Upper lobe of right lung (tissue), 1 donor: ENCODE results near the gene MGA. TPM values are rescaled to one million over a fixed set of nuclear protein-coding genes. Genes with fewer than 3 reads are reported as not detected.

Experiments
- ATAC-seq: fragments of 200-7000 bp; cut with Tn5 transposase; one replicate; pipeline ENCODE4 v1.9.1; 2020; ENCODE audit warnings: mild to moderate bottlenecking, moderate library complexity
- DNase-seq: peaks from one replicate; pipeline ENCODE4 v3.0.0-alpha.2; 2020
- H3K27ac ChIP-seq: fragments of 200-600 bp; one replicate; pipeline ENCODE4 v1.8.0; 2022
- H3K27me3 ChIP-seq: fragments of 200-600 bp; one replicate; pipeline ENCODE4 v1.8.0; 2022; ENCODE audit warnings: mild to moderate bottlenecking
- H3K36me3 ChIP-seq: fragments of 200-600 bp; one replicate; pipeline ENCODE4 v1.8.0; 2022
- H3K4me1 ChIP-seq: fragments of 200-600 bp; one replicate; pipeline ENCODE4 v1.8.0; 2022
- H3K4me3 ChIP-seq: fragments of 200-600 bp; one replicate; pipeline ENCODE4 v1.8.0; 2022; ENCODE audit warnings: mild to moderate bottlenecking
- H3K9me3 ChIP-seq: fragments of 200-600 bp; one replicate; pipeline ENCODE4 v1.8.0; 2022
- CTCF ChIP-seq: fragments of 200-600 bp; IDR thresholded peaks from one replicate; pipeline ENCODE4 v1.8.0; 2022; ENCODE audit warnings: antibody characterized with exemption
- intact Hi-C: fragments of 100-400 bp; cut with DNase I; formaldehyde crosslinking; loops from one replicate; pipeline ENCODE4 v1.11.0; 2022
- total RNA-seq: library from RNA; stranded (reverse); fragmentation: NEBNext Ultra II Directional; extraction: Animal tissue kit (Norgen Biotek cat#: 25700); gene quantifications from one replicate; pipeline ENCODE4 v1.2.1, GENCODE V29; 2021
- donor health status: DM: no; HTN: yes; CAD: no; lungs with severe emphysema.

The MGA gene
- total RNA-seq, 1 donor from 2014 or later, result 39.2 TPM

- no peak for ATAC-seq
- TF ChIP-seq CTCF, result no peak
- peaks cover 4% of the 10 kb centered on the region for H3K36me3 ChIP-seq
Observed at GRCh38 chr15:41669701-41670100, 9.5 kb downstream of the MGA start.

DNA sequence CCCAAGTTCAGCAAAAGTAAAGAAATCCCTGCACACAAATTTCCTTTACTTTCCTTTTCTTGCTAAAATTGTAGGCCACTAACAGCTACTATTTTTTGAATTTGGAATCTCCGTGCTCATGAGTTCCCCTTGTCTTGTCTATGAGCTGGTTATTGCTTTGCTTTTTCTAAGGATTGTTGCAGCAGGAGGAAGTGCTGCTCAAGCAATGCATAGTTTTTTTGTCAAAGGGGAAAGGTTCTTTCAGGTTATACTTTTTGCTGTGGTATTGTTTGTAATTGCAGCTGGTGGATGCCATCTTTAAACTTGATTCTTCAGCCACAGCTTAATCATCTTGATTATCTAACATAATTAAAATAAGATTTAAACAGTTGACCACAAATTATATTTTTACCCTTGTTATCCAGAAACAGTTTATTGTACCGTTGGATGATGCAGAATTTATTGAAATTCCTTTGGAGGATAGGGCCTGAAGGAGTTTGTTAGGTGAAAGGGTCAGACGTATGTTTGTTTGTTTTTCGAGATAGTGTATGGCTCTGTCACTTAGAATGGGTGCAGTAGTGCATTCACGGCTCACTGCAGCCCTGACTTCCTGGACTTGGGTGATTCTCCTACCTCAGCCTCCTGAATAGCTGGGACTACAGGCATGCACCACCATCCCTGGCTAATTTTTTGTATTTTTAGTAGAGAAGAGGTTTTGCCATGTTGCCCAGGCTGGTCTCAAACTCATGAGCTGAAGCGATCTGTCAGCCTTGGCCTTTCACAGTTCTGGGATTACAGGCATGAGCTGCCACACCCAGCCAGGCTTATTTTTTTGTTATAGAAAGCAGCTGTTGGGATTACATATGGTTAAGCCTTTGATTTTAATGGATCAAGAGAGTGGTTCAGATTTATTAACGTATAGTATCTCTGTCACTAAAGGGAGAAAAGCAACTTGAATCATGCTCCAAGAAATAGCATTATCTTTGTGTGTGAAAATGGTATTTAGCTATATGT, 11.7 kb downstream of the MGA start:
- Histone ChIP-seq H3K27ac (no peak overlapping the region), H3K4me3 (no peak overlapping the region), H3K36me3 (peaks cover 4% of the 10 kb centered on the region), H3K4me1 (no peaks in the 10 kb centered on the region), H3K27me3 (no peaks in the 10 kb centered on the region), H3K9me3 (no peaks in the 10 kb centered on the region)
- DNase-seq (no peak), ATAC-seq (no peak)
- intact Hi-C loops, result no loop called here
- TF ChIP-seq CTCF, result no peak

More at GRCh38 chr15:41669701-41670100, 9.5 kb downstream of the MGA start:
- intact Hi-C loops, result no loop called here
- Histone ChIP-seq H3K4me1 (no peaks in the 10 kb centered on the region), H3K9me3 (no peaks in the 10 kb centered on the region), H3K4me3 (no peak overlapping the region), H3K27me3 (no peaks in the 10 kb centered on the region), H3K27ac (no peak overlapping the region)
- DNase-seq, result no peak

- Histone ChIP-seq H3K4me1 (no peaks in the 10 kb centered on the region), H3K9me3 (no peaks in the 10 kb centered on the region), H3K36me3 (peaks cover 4% of the 10 kb centered on the region), H3K27me3 (no peaks in the 10 kb centered on the region), H3K27ac (no peak overlapping the region), H3K4me3 (no peak overlapping the region)
- TF ChIP-seq CTCF, result no peak
- intact Hi-C loops, result no loop called here
- DNase-seq (no peak), ATAC-seq (no peak)
Observed at GRCh38 chr15:41675337-41675736, 15.1 kb downstream of the MGA start.

DNA sequence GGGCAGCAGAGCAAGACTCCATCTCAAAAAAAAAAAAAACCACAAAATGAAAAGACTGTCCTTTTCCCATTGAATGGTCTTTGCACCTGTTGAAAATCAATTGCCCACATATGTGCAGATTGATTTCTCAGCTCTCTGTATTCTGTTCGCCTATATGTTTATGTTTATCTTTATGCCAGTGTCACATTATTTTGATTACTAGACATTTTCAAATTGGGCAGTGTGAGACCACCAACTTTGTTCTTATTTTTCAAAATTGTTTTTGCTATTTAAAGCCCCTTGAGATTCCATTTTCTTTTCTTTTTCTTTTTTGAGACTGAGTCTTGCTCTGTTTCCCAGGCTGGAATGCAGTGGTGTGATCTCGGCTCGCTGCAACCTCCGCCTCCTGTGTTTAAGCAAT, 18.5 kb downstream of the MGA start:
- H3K27ac ChIP-seq, result no peak overlapping the region
- no peaks in the 10 kb centered on the region for H3K9me3 ChIP-seq
- intact Hi-C loops, result no loop called here
- H3K36me3 ChIP-seq, result no peaks in the 10 kb centered on the region
- ATAC-seq, result no peak
- no peaks in the 10 kb centered on the region for H3K27me3 ChIP-seq
- no peaks in the 10 kb centered on the region for H3K4me1 ChIP-seq
- no peak for DNase-seq
- TF ChIP-seq CTCF, result no peak
- H3K4me3 ChIP-seq, result no peak overlapping the region

- Histone ChIP-seq H3K36me3 (no peaks in the 10 kb centered on the region), H3K9me3 (no peaks in the 10 kb centered on the region), H3K27me3 (no peaks in the 10 kb centered on the region), H3K4me1 (no peaks in the 10 kb centered on the region), H3K27ac (no peak overlapping the region), H3K4me3 (no peak overlapping the region)
- no peak for TF ChIP-seq CTCF
- intact Hi-C loops, result no loop called here
- ATAC-seq (no peak), DNase-seq (no peak)
Observed at GRCh38 chr15:41683955-41684354, 23.8 kb downstream of the MGA start.
